GM19438 (cell line): Measurements from ENCODE around the gene SFTPB.
"Not testable (repeated sequence)": the region's sequence is repeated elsewhere in the genome, so short reads cannot be mapped to it uniquely, and the experiment has no call there.

Source experiments
- ATAC-seq: cut with Tn5 transposase; IDR thresholded peaks from one replicate; pipeline ENCODE4 v1.9.1; 2021; ENCODE audit warnings: low read depth; ENCODE audit not compliant: unreplicated experiment

The SFTPB gene

DNA sequence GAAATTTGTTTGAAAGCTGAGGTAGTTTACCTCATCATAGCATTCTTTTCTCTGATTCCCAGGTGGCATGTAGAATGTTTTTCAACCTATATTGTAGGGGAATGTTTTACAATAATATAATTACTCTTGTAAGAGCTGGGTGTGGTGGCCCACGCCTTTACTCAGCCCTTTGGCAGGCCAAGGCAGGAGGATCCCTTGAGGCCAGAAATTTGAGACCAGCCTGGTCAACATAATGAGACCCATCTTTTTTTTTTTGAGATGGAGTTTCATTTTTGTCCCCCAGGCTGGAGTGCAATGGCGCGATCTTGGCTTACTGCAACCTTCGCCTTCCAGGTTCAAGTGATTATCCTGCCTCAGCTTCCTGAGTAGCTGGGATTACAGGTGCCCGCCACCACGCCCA is 48.4 kb downstream of the SFTPB start:
- no peak for ATAC-seq

DNA sequence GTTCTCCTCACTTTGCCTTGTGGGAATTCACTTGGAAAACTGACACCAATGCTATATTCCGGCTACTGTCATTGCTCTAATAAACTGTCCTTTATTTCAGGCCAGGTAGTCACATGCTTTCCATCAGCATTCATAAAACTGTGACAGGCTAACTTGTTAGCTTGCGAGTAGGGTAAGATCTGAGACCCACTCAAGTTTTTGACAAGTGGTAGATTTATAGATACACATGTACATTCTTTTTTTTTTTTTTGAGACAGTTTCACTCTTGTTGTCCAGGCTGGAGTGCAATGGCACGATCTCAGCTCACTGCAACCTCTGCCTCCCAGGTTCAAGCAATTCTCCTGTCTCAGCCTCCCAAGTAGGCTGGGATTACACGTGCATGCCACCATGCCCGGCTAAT is 50.3 kb downstream of the SFTPB start:
- ATAC-seq, result not testable (repeated sequence)

DNA sequence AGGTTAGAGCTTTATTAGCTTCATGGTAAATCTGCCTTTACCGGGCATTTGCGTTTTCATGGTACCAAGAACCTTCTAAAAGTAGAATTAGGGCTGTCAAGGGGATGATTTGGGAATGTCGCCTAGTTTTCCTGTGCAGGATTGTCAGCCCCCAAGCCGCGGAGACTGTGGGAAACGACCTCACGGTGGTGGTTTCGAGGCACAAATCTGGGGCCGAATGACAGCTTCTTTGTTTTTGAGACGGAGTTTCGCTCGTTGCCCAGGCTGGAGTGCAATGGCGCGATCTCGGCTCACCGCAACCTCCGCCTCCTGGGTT is 52.6 kb downstream of the SFTPB start:
- ATAC-seq, result no peak

GRCh38 chr2:85614757-85615156 is 53.2 kb downstream of the SFTPB start:
- not testable (repeated sequence) for ATAC-seq

DNA sequence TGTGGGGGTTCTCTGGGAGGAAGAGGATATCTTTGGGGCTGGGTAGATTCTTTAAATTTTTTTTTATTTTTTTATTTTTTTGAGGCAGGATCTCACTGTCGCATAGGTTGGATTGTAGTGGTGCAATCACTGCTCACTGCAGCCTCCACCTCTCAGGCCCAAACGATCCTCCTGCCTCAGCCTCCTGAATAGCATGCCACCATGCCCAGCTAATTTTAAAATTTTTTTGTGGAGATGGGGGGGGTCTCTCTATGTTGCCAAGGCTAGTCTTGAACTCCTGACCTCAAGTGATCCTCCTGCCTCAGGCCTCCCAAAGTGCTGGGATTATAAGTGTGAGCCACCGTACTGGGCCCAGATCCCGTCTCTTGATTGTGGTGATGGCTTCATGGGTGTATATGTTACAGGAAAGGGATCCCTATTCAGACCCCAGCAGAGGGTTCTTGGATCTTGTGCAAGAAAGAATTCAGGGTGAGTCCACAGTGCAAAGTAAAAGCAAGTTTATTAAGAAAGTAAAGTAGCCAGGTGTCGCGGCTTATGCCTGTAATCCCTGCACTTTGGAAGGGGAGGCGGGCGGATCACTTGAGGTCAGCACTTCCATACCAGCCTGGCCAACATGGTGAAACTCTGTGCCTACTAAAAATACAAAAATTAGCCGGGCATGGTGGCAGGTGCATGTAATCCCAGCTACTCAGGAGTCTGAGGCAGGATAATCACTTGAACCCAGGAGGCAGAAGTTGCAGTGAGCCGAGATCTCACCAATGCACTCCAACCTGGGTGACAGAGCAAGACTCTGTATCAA is 54.1 kb downstream of the SFTPB start:
- ATAC-seq, result no peak

- peak; percentile 70 for ATAC-seq
Measured at GRCh38 chr2:85611705-85612587, 56.1 kb downstream of the SFTPB start, which contains the start of gene C2orf68. C2orf68 (minus strand) TSS chr2:85612066; CDS start chr2:85611984, 82 bp downstream.

DNA sequence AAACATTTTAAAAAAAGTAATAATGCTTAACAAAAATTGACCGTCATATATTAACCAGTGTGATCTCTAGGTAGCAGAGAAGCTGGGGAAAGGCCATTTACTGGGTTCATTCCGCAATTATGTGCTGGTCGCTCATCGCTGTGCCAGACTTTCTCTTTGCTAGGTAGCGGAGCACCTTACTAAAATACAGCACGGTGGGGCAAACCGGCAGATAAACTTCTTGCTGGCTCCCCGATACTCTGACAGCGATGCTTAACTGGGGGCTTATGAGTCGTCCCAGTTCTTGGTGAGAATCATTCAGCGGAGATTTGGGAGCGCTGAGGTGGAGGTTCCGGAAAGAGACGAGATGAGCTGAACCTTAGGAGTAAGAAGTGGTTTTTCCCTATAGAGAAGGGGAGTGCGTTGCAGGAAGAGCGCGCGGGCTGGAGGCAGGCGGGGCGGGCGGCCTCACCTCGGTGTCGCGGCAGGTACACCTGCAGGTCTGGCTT is 56.7 kb downstream of the SFTPB start:
- ATAC-seq, result no peak
